GM18873 (cell line): ENCODE measurements around the gene FLRT1.

Experiments used
- ATAC-seq: cut with Tn5 transposase; IDR thresholded peaks from one replicate; pipeline ENCODE4 v1.9.1; 2021; ENCODE audit warnings: mild to moderate bottlenecking, moderate library complexity, moderate number of reproducible peaks; ENCODE audit not compliant: unreplicated experiment, low FRiP score

The FLRT1 gene

GRCh38 chr11:64084146-64084950 is 48.6 kb downstream of the FLRT1 start:
- no peak for ATAC-seq

- ATAC-seq = no peak
Measured at GRCh38 chr11:64084951-64085710, 49.4 kb downstream of the FLRT1 start.
